Activated CD4-positive, alpha-beta T cell treated with anti-CD3 and anti-CD28 coated beads for 1 hour (primary cell): ENCODE results near the gene DNER.

Experiments
- DNase-seq: peaks from one replicate; pipeline ENCODE4 v3.0.0-alpha.2; 2020

Gene DNER

GRCh38 chr2:229485857-229486256 is 228.5 kb downstream of the DNER start:
- DNase-seq: no peak

- DNase-seq: no peak
Measured at GRCh38 chr2:229477269-229477755, 237.0 kb downstream of the DNER start.

- DNase-seq: no peak
Measured at GRCh38 chr2:229475778-229476177, 238.6 kb downstream of the DNER start.

GRCh38 chr2:229474125-229474524 is 240.2 kb downstream of the DNER start:
- no peak for DNase-seq

- DNase-seq: no peak
Measured at GRCh38 chr2:229470781-229471180, 243.6 kb downstream of the DNER start.

GRCh38 chr2:229467783-229468182 is 246.6 kb downstream of the DNER start:
- no peak for DNase-seq

GRCh38 chr2:229463841-229464346 is 250.5 kb downstream of the DNER start:
- no peak for DNase-seq

- no peak for DNase-seq
Measured at GRCh38 chr2:229462112-229462511, 252.2 kb downstream of the DNER start.

GRCh38 chr2:229456091-229456490 is 258.3 kb downstream of the DNER start:
- no peak for DNase-seq

GRCh38 chr2:229454934-229455631 is 259.3 kb downstream of the DNER start:
- no peak for DNase-seq

- DNase-seq: no peak
Measured at GRCh38 chr2:229453230-229453629, 261.1 kb downstream of the DNER start.

- DNase-seq: no peak
Measured at GRCh38 chr2:229451852-229452251, 262.5 kb downstream of the DNER start.

- DNase-seq: no peak
Measured at GRCh38 chr2:229447227-229447626, 267.1 kb downstream of the DNER start.

GRCh38 chr2:229446350-229446749 is 268.0 kb downstream of the DNER start:
- DNase-seq: no peak

GRCh38 chr2:229445501-229446211 is 268.7 kb downstream of the DNER start:
- no peak for DNase-seq

GRCh38 chr2:229445019-229445418 is 269.3 kb downstream of the DNER start:
- DNase-seq: no peak

GRCh38 chr2:229443546-229444268 is 270.6 kb downstream of the DNER start:
- DNase-seq: no peak

- DNase-seq: no peak
Measured at GRCh38 chr2:229443141-229443540, 271.2 kb downstream of the DNER start.

- no peak for DNase-seq
Measured at GRCh38 chr2:229438430-229439159, 275.8 kb downstream of the DNER start.

GRCh38 chr2:229437467-229437866 is 276.9 kb downstream of the DNER start:
- no peak for DNase-seq

- no peak for DNase-seq
Measured at GRCh38 chr2:229434187-229434586, 280.2 kb downstream of the DNER start.

- DNase-seq: no peak
Measured at GRCh38 chr2:229433351-229433750, 281.0 kb downstream of the DNER start.
